HG03196 (cell line): ENCODE data around the gene TFDP2.
"Not testable (repeated sequence)": the region's sequence is repeated elsewhere in the genome, so short reads cannot be mapped to it uniquely, and the experiment has no call there.

ENCODE experiments used
- ATAC-seq: cut with Tn5 transposase; IDR thresholded peaks from one replicate; pipeline ENCODE4 v1.9.1; 2021; ENCODE audit not compliant: unreplicated experiment

TFDP2 gene

DNA sequence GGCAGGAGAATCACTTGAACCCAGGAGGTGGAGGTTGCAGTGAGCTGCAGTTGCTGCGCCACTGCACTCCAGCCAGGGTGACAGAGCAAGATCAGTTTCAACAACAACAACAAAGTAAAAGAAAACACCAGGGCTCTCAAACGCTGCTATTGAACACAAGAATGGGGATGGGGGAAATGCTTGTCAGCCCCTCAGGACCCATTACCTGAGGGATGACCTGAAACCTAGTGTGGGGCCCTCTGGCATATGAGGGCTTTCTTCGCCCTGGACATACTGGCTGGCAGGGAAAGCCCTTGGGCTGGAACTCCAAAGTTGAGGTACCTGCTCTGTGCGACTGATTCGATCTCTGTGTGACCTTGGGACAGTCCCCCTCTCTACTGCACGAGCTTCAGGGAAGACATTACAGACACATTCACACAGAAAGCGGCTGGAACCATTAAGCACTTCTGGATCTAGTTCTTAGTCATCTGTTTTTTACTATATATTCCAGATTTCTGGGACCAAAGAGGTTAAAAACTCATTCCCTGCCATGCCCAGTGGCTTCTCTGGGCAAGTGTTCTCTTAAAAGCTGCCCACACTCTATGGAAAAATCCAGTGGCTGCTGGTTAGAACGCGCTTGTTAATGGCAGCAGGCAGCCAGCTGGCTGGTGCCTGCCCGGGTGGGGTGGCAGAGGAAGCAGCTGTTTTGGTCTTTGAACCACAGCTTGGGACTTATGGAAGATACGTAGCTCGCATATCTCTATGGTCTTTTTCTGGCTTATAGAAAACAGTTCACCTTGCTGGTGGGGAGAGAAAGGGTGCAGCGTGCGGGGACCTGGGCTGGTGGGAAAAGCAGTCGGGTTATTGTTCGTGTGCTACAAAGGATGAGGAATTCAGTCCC, 215.7 kb downstream of the TFDP2 start:
- no peak for ATAC-seq

DNA sequence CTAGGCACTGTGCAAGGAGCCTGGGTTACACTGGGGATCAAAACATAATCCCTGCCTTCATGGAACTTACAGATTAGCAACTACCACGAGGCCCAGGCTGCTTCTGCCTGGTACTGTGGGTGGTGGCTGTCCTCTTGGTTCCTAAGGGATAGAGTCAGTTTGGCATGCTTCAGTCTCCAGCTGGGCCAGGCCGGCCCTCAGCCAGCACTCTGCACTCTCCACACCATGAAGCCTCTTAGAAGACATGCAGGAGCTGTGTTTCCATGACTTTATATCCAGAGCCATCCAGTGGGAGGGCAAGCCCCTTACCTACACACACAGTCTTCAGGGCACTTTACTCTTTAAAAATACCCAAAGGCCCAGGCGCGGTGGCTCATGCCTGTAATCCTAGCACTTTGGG, 218.5 kb downstream of the TFDP2 start:
- ATAC-seq = no peak

DNA sequence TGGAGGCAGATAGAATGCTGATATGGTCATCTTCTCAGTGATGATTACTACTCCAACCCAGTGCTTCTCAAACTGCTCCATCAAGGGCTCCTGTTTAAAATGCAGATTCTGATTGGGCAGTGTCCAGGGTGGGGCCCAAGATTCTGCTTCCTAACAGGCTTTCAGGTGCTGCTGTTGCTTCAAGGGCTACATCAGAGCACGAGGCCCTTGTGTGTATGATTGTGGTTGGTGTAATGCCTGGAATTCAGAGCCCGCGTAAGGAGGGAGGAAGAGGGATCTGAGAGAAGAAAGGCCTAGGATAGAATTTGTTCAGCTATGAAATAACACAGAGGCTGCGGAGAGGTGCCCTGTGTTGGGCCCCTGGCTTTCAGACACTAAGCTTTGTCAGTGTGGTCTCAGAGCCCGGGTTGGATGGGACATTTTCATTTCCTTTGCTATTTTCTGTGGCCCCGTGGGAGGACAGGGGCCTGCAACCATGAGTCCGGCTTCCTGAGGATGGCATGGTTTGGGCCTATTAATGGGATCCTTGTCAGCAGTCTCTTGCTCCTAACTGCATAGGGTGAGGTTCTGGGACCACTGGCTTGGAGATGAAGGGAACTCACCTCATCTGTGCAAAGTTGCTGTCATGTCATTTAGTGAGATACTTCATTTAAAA, 219.9 kb downstream of the TFDP2 start:
- ATAC-seq = no peak

DNA sequence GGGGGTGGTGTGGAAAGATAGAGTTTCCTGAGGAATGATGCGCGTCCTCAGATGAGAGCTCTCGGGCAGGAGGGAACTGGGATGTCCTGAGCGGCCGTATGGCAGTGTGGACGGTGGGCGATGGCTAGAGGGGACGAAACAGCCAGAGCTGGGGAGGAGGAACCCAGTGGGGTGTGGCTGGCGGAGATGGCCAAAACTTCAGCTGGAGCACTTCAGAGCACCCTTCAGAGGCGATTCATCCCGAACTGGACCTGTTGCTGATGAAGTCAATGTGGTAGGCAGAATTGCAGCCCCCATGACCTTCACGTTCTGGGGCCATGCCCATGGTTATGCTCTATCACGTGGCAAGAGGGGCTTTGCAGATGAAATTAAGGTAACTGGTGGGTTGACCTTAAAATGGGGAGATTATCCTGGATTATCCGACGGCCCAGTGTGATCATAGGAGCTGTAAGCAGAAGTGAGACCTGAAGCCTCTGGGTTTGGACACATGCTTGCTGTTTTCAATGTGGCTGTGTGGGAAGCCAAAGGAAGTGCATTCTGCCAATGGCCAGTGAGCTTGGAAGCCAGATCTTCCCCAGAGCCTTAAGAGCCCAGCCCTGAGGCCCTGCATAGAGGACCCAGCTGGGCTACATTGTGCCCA, 220.6 kb downstream of the TFDP2 start:
- no peak for ATAC-seq

DNA sequence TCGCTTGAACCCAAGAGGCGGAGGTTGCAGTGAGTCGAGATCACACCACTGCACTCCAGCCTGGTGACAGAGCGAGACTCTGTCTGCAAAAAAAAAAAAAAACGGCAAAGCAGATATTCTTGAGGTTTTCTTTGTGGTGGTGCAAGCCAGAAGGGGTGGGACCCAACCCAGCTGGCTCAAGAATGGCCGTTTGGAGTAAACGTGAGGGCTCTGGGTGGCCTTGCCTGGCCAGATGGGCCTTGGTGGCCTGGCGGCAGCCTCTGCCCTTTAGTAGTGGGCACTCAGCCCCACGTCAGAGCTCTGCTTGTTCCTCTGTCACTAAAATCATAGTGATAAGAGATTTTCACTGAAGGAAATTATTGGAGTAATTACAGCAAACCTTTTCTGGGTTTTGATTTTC, 222.4 kb downstream of the TFDP2 start:
- ATAC-seq = no peak

DNA sequence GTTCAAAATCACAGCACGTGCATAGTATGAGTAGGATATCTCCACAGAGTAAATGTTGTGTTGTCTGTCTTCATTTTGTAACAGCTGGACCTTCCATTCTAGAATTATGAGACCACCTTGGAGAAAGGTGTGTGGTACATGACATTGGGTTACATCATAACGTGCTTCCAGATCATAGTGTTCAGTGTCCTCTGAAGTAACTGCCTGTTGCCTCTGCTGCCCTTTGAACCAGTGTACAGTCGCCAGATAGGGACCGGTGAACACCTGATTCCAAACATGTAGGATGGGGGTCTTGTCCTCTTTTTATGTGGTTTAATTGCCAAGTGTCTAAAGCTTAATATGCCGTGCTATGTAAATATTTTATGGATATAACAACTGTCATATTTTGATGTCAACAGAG, 223.7 kb downstream of the TFDP2 start:
- not testable (repeated sequence) for ATAC-seq

DNA sequence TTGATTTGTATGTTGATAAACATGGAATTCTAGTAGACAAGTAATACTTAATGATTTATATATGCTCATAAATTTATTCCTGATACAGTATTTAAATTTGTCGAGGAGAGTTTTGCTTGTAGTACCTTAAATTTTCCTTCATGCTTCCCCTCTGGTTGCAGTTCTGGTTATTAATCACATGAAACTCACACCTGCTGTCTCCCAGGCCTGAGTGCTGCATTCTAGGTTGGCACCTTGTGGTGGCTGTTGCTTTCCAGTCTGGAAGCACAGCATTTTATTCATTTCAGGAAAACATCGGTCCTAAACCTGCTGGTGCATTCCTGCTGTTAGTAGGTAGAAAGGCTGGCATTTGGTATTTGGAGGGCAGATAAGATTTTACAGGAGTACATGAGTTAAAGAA, 228.0 kb downstream of the TFDP2 start:
- no peak for ATAC-seq

DNA sequence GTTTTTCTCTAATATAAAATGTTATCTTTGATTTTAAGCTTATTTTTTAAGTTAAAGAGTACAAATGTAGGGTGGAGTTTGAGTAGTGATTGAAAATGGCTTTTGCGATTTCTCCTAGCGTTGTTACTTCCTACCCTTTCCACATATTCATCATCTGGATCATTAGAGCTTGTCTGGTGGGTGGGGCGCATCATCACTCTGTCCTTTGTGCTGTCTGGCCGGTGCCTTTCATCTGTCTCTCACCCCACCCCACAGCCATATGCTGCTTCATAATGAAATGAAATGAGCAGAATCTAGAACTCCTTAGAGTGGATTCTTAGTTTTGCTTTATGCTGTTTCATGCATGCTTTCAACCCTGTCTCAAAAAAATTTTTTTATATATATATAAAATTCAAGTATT, 228.6 kb downstream of the TFDP2 start:
- no peak for ATAC-seq

DNA sequence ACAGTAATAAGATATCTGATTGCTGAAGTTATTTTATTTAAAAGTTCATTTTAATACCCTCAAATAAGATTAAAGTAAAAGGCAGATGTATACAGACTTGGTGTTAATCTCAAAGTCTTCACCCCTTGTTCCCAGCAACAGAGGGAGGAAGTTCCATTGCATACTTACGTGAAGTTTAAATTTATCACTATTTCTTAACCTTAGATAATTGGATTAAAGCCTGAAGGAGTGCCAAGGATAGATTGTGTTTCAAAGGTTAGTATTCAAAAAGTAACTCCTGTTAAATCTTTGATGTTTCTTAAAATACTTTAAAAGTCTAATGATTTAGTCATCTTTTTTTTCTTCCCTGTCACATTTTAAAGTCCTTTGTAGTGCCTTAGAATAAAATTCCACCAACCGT, 233.6 kb downstream of the TFDP2 start:
- no peak for ATAC-seq

DNA sequence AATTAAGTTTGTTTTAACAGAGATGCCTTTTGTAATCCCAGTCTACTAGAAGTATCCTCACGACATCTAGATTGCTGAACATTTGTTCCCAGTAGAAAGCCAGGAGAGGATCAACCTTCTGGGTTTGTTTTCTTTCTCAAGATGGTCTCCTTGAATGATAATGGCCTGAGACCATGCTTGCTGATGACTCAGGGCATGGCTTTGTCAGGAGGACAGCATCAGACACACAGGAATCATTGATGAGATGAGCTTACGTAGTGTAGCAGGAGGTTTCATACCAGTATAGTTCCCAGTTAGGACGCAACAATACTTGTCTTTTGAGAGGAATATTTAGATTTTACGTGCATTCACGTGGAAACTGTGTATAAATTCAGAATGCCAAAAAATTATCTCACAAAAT, 234.3 kb downstream of the TFDP2 start:
- ATAC-seq = no peak

DNA sequence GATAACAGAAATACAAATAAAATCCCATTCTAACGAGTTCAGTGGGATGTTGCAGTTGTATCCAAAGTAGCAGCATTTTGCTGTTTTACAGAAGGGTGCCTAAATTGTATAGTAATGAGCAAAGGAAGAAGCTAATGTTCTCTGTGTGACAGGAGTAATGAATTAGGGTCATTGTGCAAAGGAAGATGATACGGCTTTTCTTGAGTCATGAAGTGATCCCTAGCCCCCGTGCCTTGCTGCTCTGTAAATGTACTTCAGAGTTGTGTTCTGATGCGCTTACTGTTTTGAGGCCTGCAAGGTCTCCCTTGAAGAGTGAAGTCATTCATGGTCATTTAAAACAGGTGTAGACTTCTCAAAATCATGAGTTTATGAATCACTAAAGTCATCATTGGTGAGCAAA, 235.0 kb downstream of the TFDP2 start:
- no peak for ATAC-seq

DNA sequence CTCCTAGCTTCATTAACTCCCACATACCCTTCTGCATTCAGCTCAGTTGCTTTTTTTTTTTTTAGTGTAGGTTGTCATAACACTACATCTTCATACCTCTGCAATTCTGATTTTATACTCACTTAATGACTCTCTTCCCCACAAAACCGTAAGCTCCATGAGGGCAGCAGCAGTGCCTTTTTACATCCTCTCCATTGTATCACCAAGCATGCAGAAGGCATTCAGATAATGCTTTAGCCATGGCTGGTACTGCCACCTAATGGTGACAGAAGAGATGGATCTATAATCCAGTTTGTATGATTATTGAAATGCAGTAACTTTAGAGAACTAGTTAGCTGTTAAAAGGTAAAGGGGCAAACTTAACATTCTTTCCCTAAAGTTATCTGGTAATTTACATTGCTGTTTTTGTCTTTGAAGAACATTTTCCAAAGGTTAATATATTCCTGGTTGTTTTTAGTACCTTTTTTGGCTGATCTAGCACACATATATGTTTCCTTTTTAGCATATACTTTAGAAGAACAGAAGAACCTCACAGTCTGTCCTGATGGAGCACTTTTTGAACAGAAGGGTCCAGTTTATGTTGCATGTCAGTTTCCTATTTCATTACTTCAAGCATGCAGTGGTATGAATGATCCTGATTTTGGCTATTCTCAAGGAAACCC, 236.1 kb downstream of the TFDP2 start:
- ATAC-seq = no peak

DNA sequence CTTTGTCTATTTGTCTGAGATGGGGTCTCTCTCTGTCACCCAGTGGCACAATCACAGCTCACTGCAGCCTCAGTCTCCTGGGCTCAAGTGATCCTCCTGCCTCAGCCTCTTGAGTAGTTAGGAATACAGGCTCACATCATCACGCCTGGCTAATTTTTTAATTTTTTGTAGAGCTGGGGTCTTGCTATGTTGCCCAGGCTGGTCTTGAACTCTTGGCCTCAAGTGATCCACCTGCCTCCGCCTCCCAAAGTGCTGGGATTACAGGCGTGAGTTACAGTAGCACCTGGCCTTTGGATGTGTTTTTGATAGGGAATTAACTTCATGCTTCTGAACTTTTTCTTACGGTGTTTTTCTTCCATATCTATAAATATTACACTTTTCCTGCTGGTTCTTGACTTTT, 239.4 kb downstream of the TFDP2 start:
- not testable (repeated sequence) for ATAC-seq

DNA sequence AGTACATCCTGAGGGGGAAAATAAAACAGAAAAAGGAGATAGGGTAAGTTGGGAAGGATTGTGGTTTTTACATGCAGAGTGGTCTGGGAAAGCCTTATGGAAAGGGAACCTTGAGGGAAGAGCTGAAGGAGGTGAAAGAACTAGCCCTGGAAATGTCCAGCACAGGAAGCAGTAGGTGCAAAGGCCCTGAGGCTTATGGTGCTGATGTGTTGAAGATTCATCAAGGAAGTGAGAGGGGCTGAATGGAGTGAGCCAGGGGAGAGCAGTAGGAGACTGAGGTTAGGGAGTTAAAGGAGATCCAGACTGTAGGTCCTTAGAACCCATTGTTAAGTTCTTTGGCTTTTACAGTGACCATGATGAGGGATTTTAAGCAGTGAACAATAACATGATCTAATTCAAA, 239.9 kb downstream of the TFDP2 start:
- ATAC-seq = no peak

DNA sequence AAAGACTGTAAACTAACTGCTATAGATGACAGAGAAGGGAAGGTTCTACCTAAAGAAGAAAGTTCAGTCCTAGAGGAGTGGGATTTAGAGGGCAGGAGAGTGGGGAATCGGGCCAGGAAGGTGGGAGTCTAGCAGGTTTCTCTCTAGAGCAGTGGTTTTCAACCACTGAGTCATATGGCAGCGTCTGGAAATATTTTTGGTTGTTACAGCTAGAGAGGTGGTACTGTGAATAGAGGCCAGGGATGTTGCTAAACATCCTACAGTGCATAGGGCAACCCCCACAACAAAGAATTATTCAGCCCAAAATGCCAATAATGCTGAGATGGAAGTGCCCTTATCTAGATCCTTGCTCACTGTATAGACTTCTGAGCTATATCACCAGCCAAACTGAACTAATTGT, 244.2 kb downstream of the TFDP2 start:
- no peak for ATAC-seq

DNA sequence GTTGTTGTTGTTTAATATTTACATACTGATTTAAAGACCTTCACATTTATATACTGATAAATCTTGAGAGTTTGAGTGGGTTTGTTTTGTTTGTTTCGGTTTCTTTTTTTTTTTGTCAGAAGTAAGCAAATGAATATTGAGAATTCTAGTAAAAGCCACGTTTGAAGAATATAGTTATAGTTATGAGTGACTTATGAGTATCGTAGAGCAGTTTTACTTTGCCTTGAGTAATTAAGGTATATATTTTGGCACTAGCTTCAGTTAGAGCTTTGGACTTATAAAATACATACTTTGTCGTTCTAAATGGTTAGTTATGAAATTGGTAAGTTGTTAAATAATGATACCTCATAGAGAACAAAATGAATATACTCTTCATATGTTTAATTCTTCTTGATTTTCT, 245.1 kb downstream of the TFDP2 start:
- no peak for ATAC-seq

DNA sequence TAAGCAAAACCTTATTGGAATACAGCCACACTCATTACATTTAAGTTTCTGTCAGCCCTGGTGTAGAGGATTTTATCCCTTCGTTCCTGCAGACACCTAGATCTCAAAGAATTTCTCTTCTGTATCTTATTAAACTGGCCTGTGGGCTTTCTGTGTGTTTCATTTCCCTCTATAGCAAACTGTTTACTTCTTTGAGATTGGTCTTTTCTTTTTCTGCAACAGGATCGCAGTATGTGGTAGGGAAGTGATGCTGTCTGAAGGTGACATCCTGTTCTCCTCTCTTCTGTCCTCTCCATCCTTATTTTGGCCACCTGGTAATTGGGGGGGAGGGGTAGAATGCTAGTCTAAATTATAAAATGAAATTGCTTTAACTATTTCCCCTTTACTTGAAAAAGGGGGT, 247.4 kb downstream of the TFDP2 start:
- no peak for ATAC-seq

DNA sequence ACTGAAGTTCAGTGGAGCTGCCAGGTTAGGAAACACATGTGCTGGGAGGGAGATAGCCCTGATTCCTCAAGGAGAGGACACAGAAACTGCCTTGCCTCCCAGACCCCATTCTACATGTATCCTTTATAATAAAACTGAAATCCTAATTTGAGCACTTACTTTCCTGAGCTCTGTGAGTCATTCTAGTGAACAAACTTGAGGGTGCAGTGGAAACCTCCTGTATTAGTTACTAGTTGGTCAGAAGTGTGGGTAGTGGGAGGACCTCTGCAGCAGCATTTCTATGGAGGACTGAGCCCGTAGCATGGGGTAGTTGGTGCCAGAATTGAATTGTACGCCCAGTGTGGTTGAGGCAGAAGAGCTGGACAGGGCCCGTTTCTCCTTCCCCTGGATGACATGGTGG, 249.0 kb downstream of the TFDP2 start:
- no peak for ATAC-seq

DNA sequence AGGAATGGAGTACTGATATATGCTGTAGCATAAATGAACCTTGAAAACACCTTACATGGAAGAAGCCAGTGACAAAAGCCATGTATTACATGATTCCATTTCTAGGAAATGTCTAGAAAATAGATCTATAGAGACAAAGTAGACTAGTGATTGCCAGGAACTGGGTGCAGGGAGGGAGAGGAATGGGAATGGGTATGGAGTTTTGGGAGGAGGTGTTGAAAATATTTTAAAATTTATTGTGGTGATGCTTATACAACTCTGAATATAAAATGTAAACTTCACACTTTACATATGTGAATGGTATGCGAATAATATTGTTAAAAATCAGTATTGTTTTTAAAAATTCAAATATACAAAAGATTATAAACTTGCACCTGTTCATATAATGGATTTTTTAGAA, 250.4 kb downstream of the TFDP2 start:
- no peak for ATAC-seq

DNA sequence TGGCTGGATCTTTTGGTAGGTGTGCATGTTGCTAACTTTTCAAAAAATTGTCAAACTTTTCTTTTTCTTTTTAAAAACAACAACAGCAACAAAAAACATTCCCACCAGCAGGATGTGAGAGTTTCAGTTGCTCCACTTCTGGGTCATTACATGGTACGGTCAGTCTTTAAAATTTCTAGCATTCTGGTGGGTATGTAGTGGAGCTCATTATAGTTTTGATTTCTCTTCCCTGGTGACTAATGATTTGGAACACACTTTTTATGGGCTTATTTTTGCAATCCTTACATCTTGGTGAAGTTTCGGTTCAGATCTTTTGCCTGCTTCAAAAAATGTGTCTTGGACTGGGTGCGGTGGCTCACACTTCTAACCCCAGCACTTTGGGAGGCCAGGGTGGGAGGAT, 253.6 kb downstream of the TFDP2 start:
- ATAC-seq = no peak

DNA sequence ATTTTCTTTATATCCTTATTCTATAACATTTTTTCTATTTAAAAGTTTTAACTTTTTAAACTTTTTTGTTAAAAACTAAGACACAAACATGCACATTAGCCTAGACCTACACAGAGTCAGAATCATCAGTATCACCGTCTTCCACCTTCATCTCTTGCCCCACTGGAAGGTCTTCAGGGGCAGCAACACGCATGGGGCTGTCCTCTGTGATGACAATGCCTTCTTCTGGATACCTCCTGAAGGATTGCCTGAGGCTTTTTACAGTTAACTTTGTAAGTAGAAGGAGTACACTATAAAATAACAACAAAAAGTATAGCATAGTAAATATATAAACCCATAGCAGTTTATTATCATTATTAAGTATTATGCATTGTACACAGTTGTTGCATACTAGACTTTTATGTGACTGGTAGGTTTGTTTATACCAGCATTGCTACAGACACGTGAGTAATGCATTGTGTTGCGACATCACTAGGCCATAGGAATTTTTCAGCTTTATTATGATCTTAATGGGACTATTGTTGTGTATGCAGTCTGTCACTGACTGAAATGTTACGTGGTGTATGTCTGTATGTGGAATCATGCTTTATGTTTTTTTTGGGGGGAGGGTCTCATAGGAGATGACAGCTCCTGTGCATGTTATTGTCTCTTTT, 254.7 kb downstream of the TFDP2 start:
- no peak for ATAC-seq
